SK-N-MC (cell line): ENCODE measurements around the gene CHST10.

Source experiments
- EZH2 ChIP-seq: fragments of 200-600 bp; sonication (generic); IDR thresholded peaks from one replicate; pipeline ENCODE4 v1.6.1; 2017; ENCODE audit warnings: antibody characterized with exemption
- POLR2AphosphoS5 ChIP-seq: IDR thresholded peaks from 2 replicates; pipeline ENCODE4 v1.6.1; 2012; ENCODE audit warnings: mild to moderate bottlenecking, low read depth, low read length, borderline replicate concordance

DNA sequence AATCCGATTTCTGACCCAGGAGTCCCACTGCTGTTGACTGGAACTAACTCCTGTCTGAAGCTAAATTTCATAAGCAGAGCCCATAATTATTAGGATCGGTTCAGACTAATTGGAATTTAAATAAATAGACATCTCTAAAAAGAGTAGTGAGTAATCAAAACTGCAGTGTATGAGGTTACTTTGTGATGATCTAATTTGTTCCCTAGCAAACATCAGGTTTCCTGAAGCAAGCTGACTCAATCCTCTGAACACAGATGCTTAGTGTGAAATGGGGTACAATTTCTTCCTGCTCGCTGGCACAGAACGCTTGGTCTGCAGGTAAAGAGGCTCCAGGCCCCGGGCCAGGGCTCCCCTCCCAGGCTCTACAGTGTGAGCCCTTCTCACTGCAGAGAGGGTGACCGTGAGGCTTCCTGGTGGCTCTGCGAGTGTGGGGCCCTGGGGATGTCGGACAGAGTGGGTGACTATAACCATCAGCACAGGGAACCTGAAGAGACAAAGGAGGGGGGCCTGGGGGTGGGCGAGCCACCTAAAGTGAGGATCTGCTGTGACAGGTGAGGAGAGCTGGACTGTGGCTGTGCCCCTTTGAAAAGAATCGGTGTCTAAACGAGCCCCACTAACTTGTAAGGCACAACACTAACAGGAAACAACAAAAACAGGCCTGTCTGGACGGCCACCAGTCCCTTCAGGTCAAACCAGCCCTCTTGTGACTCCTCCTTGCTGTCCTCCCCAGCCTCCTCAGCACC lies 20.2 kb downstream of the CHST10 start:
- no peak for TF ChIP-seq POLR2AphosphoS5
- no peak for TF ChIP-seq EZH2
